Globus pallidus (tissue), 1 donor: ENCODE results near the gene COLEC11.

Experiments used
- DNase-seq: peaks from one replicate; pipeline ENCODE4 v3.0.0-alpha.2; 2015; ENCODE audit warnings: low spot score

The COLEC11 gene

DNA sequence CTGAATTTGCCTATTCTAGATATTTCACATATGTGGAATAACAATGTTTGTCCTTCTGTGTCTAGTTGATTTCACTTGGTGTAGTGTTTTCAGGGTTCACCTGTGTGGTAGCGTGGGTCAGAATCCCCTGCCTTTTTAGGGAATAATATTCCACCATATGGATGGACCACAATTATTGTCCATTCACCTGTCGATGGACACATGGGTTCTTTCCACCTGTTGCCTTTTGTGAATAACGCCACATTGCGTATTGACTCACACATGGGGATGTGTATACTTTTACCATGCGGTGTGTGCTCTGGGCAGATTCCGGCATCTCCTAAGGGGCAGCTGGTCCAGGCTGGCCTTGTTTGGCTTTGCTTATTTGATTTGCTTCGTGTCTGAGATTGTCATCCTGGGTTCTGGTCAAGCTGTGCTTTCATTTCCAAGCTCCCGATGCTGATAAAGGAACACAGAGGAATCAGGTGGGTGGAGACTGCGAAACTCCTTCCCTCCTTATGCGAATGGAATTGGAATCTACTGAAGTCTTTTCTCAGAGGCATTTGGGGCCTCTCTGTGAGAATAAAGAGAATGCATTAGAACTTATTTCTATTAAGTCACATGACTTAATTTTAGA is 44.2 kb downstream of the COLEC11 start:
- no peak for DNase-seq

DNA sequence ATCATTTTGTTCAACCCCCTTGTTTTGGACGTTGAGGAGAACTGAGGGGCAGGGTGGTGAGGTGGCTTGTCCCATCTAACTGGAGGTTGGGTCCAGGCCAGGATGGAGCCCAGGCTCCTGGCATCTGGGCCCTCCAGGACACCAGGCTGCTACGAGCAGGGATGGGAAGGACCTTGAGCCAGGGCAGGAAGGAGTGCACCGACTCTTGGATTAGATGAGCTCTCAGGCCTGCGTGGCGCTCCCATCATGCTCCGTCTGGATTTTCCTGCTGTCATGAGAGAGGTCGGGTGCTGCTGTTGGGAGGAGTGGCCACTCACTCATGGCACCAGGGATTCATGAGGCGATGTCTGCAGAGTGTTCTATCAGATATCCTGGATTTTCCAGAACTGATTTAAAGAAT is 44.7 kb downstream of the COLEC11 start:
- no peak for DNase-seq

DNA sequence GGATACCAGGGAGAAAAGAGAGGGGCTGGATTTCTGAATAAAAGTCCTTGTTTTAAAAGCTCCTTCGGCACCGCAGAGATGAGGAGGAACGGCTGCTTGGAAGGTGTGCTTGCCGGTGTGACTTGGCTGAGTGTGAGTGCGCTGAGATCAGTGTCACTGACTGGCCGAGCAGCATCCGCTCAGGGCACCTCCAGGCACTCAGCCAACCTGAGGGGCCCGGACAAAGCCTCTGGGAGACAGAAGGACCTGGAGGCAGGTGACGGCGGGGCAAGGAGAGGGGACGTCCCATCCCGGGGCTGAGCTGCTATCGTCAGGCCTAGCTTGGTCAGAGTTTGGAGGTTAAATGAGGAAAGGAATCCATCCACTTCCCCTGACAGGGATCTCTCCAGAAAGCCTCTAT is 46.3 kb downstream of the COLEC11 start:
- DNase-seq, result no peak

DNA sequence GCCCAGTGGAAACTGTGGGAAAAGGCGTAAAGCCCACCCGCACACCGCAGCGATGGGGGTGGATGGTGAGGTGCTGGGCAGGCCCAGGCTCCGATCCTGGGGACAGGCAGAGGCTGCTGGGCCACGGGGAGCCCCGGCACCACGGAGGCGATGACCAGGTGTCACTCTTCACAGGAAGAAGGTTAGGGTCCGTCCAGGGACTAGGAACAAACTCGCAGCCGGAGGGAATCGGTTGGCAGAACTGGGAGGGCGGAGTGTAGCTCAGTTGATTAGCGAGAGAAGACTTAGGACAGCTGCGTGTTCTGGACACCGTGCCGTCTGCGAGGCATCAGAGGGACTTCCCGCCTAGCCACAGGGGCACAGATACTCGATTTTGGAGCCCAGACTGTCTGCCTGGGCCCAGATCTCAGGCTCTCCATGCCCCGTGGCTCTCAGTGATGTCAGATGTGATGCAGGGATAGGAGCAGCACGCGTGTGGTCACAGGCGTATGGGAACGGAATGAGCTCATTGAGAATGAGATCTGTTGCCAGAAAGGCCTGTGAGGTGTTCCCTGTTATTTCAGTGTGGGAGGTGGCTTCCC is 47.0 kb downstream of the COLEC11 start:
- no peak for DNase-seq

DNA sequence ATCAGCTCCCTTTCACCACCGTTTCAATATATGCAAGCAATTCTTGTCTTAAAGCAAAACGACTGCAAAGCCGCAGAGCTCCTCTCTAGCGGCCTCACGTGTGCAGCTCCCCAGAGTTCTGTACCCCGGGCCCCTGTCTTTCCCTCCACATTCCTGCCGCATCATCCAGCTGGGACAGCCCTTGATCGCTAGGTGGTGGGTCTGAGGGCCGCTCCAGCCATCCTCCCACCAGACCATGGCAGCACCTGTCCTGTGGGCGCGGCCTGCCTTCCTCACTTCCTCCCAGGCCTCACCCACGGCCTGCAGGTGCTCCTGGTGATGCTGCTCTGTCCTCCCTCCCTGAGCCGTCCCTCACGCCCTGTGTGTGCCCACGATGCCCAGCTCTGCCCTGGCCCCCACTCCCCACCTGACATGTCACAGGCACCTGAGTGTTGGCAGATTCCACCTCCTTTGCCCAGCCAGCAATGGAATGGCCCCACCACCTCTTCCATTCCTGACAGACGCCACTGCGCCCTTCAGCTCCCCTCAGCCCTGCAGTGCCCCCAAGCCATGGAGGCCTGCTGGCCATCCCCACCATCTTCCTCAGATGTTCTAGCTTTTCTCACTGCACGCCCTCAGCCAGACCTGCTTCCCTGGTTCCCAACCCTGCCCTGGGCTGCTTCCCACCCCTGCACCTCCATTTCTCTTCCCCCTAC is 47.8 kb downstream of the COLEC11 start:
- no peak for DNase-seq

DNA sequence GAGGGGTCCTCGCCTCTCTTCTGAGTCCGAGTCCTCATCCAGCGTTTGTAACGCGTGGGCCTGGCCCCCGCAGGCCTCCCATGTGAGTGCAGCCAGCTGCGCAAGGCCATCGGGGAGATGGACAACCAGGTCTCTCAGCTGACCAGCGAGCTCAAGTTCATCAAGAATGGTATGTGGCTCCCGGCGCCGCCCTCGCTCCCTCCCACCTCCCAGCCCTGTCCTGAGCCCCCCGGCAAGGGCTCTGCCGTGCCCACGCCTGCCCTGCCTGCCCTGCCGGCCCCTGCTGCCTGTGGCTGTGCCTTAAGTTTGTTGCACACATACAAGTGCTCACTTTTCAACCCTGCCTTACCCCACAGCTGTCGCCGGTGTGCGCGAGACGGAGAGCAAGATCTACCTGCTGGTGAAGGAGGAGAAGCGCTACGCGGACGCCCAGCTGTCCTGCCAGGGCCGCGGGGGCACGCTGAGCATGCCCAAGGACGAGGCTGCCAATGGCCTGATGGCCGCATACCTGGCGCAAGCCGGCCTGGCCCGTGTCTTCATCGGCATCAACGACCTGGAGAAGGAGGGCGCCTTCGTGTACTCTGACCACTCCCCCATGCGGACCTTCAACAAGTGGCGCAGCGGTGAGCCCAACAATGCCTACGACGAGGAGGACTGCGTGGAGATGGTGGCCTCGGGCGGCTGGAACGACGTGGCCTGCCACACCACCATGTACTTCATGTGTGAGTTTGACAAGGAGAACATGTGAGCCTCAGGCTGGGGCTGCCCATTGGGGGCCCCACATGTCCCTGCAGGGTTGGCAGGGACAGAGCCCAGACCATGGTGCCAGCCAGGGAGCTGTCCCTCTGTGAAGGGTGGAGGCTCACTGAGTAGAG is 48.7 kb downstream of the COLEC11 start:
- DNase-seq, result no peak

DNA sequence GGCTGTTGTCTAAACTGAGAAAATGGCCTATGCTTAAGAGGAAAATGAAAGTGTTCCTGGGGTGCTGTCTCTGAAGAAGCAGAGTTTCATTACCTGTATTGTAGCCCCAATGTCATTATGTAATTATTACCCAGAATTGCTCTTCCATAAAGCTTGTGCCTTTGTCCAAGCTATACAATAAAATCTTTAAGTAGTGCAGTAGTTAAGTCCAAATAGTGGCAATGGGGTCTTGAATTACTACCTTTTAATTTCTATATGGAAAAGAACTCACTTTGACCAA is 49.3 kb downstream of the COLEC11 start:
- no peak for DNase-seq

DNA sequence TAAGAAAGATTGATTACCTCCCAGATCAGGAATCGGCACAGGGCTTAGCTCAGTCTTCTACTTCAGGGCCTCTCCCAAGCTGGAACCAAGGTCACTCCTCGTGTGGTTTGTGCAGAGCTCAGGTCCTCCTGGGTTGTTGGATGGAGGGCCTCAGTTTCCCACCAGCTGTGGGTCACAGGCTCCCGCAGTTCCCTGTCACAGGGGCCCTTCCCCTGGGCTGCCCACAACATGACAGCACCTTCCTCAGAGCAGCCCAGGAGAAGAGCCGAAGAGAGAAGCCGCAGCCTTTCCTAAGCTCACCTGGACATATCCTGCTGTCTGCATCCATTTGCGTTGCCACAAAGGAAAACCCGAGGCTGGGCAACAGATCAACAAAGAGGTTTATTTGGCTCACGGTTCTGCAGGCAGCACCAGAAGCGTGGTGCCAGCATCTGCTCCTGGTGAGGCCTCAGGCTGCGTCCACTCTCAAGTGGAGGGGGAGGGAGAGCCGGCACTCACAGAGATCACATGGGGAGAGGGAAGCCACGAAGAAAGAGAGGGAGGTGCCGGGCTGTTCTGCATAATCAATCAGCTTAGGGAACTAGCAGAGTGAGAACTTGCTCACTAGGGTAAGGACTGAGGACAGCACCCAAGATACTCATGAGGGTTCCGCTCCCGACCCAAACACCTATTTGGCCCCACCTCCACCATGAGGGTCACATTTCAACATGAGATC is 50.1 kb downstream of the COLEC11 start:
- DNase-seq, result no peak

DNA sequence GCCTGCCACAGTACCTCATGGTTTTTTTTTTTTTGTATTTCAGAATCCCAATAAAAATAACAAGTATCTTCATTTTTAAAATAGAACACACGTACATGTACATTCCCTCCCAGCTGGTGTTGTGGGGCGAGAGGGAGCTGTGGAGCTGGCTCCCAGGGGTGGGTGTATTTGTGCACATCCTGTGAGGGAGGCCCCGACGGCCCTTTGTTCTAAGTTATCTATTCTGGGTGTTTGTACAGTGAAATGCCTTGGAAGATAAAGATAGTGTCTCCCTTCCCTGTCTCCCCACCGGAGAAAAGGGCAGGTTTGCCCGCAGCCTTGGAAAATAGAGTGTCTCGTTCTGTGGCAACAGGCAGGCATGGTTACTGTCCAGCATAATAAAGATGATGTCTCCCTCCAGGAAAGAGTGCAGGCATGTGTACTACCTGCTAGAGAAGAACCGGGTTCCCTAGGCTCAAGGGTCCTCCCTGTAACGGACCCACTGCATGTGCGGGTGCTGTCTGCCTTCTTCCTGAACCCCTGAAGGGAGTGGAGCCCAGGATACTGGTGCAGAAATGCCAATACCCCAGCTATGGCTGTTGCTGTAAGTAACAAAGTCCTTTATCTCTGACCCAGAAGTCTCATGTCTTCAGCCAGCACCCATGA is 51.0 kb downstream of the COLEC11 start:
- no peak for DNase-seq

DNA sequence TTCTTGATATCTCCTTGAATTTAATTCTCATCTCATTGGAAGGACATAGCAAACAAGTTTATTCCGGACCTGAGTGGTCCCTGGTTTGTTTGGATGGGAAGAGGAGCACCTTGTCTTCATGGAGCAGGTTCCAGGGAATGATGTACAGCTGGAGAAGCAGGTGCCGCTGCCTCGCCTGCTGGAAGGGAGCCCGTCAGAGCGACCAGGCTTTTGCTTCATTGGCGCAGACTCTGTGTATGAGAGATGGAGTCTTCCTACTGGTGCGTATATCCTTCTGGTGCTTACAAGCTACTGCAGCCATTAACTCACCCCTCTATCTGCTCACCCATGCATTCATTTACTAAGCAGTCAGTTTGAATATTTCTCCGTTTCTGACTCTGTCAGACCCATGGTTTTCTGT is 51.5 kb downstream of the COLEC11 start:
- DNase-seq, result no peak

DNA sequence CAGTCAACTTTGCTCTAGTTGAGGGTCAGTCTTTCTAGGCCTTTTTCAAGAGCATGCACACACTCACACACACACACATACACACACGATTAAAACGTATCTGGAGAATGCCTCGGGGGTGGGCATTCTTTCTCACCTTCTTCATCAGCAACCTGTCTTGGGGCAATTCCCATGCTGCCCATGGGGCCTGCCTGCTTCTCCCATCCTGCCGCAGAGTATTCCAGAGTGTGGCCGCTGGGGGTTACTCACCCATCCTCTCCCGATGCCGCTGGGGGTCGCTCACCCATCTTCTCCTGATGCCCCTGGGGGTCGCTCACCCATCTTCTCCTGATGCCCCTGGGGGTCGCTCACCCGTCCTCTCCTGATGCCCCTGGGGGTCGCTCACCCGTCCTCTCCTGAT is 52.3 kb downstream of the COLEC11 start:
- DNase-seq, result no peak

DNA sequence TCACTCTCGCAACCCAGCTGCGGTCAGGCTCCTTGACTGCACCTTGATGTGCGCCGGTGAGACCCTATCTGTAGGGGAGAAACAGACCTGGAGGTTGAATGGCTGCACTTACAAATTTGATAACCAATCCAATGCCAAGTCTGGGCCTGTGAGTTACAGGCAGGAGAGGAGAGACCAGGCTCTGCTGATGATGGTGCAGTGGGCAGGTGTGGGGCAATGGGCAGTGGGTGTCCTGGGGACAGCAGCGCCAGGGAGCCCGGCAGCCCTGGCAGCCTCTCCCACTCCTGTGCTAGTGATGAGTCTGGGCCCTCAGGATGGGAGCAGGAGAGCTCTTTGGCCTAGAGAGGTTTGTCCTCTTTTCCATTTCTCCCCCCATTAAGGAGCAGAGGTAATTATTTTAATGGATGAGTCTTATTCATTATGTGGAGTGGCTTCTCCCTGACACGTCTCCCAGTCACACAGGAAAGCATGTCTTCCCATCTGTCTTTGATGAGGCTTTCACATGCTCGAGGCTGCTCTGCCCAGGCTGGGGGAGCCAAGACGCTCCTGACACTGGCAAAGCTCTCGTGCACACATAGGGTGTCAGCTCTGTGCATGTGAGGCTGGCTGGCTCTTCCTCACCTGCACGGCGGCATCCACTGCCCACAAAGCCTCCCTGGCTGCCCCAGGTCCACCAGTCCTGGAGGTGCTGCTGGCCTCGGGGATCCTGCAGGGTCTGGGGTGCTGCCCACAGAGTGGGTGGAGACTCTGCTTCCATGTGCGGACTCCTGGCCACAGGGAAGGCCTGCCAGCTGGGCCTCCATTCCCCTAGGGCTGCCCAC is 53.1 kb downstream of the COLEC11 start:
- no peak for DNase-seq

DNA sequence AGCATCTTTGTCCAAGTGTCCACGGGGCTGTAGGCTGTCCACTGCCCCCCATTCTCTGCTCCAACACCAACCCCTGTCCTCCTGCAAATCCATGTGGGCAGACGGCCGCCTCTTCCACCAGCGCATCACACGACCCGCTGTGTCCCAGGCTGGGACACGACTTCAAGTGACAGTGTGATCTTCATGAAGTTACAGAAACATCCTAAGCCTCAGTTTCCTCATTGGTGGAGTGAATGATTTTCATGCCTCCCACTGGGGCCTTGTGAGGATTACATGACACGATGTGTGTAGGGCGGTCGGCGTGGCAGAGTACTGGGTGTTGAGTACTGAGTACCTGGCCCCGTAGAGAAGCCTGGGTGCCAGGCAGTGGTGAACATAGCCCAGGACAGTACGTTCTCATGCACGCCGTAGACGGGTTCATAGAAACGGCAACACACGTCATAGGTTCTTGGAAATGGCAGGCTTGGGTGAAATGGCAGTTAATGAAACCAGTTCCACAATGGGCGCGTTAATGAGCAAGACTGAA is 53.8 kb downstream of the COLEC11 start:
- DNase-seq, result no peak

DNA sequence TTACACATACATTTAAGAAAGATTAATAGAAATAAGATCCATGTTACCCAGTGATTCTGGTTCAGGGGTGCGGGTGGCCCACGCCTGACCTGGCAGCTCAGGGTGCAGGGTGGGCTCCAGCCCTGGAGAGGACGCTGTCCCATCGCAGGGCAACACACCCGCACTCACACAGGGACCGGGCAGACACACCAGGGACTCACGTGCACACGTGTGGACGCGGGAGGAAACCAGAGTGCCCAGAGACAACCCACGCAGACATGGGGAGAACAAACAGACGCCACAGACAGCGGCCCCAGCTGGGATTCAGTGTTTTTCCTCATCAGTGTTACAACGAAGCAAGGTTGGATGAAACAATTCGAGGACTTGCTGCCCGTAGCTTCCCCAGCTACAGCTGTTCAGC is 54.7 kb downstream of the COLEC11 start:
- no peak for DNase-seq

DNA sequence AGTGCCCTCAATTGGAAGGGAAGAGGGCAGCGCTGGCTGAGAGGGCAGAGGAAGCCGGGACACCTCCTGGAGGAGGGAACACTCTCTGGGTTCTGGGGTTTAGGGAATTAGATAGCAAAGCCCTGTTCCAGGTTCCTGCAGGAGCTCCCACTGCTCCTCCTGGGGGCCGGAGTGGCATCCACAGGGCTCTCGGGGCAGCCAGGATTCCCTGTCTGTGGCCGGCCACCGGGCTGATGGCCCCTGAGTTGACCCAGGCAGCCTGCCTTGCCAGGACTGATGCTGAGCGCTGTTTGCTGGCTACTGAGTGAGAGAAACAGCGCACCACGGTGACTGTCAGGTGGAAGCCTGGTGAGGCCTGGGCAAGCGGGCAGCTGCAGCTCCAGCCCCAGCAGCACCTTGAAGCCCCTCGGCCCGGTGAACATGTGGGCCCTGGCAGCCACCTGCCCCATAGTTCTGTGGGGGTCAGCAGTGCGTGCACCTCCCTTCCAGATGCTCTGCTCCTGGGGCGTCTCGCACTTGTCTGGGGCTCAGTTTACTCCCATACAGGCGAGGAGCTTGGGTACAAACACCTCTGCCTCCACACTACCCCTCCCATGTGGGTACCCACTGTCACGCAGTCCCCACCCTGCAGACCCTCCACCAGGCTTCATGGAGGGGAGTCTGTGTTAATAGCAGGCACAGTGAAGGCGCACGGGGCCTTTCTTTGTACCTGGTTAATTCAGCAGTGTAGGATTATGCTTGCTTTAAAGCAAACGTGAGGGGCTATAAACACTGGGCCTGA is 55.4 kb downstream of the COLEC11 start:
- DNase-seq, result no peak

DNA sequence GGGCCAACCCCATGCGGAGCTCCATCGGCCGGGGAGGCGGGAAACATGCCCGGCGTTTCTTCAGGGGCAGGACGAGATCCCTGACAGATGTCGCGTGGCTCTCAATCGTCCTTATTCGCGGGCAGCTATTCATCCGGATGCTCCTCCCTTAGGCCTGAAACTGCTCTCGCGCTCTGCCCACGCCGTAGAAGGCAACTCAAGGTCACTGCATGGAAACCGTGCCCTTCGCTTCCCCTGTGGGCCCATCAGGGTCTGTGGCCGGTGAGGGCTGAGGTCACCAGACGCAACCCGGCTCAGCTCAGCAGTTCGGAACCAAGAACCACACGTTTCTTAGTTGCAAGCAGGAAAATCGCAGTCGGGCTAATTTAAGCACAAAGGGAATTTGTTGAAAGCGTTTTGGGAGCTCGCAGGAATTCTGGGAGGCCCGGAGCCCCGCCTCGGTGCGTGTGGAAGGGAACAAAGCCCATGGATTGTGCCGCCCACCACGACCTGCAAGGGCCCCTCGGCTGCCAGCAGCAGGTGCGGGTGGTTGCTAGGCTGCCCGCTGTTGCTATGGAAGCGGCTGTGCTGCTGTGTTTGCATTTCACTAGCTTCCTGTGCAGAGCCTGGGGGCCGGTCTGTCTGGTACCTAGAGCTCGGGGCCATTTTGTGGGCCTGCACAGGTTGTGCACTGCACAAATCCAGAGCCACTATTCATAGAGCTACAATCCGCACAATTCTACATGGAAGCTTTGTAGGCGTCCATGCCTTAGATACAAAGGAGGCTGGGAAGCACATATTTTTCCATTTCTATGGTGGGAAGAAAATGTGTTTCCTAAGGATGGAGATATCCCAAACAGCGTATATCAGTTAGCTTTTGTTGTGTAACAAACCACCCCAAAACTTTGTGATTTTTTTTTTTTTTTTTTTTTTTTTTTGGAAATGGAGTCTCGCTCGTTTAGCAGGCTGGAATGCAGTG is 57.1 kb downstream of the COLEC11 start:
- peak; percentile 57 for DNase-seq

DNA sequence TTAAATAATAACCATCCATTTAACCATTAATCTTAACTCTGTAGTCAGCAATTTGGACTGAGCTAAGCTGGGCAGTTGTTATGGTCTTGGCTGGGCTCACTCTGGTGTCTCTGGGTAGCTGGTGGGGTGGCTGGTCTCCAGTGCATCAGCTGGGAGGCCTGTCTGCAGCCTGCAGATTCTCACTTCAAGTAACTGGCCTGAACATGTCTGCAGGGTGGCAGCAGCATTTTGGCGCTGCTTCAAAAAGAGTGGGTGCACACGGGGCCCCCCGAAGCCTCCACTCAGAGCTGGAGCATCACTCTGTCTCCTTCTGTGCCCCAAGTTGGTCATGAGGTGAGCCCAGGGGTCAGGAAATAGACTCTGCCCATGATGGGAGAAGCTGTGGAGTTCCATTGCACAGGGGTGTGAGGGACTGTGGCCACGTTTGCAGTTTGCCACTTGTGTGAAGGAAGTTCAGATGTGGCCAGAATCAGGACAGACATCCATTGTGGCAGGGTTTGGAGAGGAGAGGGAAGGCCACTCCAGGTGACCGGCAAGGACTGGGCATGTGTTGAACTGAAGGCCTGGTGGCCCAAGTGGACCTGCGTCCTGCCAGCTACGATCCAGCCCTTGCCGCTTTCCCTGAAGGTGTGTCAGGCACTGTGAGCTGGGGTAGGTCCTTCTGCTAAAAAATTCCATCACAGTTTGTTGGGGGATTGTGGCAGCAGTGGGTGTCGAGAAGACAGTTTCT is 58.1 kb downstream of the COLEC11 start:
- DNase-seq, result no peak

DNA sequence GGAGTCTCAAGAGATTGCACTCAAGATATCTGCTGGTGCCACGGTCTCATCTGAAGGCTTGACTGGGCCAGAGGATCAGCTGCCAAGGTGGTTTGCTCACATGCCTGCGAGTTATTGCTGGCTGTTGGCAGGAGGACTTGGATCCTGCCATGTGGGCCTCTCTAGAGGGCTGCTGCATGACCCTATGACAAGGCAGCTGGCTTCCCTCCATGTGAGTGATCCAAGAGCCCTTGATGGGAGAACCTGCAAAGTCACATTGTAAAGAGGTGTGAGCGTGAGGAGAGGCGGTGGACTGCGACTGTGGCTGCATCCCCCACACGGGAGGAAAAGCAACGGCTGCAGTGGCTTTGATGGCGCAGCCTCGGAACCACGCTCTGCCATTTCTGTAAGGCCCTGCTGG is 59.1 kb downstream of the COLEC11 start:
- DNase-seq, result no peak
